HG03159 (cell line): ENCODE results near the gene WSB1.

ENCODE experiments used
- ATAC-seq: cut with Tn5 transposase; IDR thresholded peaks from one replicate; pipeline ENCODE4 v1.9.1; 2021; ENCODE audit warnings: mild to moderate bottlenecking, moderate library complexity; ENCODE audit not compliant: unreplicated experiment

WSB1 gene

DNA sequence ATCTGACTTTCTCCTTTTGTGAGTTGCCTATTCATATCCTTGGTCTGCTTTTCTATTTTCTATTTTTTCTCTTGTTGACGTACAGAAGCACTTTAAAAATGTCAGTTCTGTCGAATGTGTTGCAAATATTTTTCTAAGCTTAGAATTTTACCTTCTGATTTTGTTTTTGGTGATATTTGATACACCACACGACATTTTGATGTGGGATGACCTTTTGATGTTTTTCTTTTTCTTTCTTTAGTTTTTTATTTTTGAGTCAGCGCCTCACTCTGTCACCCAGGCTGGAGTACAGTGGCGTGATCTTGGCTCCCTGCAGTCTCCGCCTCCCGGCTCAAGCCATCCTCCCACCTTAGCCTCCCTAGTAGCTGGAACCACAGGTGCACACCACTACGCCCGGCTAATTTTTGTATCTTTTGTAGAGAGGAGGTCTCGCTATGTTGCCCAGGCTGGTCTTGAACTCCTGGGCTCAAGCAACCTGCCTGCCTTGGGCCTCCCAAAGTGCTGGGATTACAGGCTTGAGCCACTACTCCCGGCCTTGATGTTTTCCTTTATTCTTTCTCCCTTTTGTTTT, 39.6 kb downstream of the WSB1 start:
- no peak for ATAC-seq

DNA sequence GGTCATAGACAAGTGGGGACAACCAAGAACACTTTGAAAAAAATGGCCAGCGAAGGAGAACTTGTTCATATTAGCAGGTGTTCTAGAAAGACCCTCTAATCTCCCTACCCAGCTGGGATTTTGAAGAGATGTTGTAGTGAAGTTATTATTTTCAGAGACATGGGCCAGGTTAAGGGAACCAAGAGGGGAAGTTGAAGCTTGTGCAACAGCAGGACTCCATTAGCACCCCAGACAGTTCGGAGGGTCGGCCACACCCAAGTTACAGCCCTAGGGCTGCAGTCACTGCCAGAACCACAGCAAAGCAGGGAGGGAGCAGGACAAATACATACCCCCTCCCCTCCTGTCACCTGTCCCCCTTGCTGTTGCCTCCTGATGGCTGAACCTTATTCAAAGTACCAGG, 42.3 kb downstream of the WSB1 start:
- no peak for ATAC-seq

DNA sequence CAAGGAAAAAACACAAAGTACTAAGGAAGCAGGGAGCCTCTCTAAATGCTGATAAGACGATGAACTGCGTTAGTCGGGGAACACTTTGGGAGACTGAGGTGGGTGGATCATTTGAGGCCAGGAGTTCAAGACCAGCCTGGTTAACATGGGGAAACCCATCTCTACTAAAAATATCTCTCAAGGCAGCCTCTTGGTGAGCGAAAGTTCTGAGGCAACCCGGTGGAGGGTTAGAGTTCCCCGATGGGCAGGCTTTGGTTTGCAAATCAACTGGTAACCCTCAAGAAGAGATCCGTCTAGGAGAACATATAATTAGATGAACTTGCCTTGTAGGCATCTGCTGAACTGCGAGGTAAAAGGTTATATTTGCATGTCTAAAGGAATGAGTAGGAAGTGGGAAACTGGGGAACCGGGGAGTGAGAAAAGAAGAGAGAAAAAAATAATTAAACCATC, 44.6 kb downstream of the WSB1 start:
- ATAC-seq = peak; percentile 43

DNA sequence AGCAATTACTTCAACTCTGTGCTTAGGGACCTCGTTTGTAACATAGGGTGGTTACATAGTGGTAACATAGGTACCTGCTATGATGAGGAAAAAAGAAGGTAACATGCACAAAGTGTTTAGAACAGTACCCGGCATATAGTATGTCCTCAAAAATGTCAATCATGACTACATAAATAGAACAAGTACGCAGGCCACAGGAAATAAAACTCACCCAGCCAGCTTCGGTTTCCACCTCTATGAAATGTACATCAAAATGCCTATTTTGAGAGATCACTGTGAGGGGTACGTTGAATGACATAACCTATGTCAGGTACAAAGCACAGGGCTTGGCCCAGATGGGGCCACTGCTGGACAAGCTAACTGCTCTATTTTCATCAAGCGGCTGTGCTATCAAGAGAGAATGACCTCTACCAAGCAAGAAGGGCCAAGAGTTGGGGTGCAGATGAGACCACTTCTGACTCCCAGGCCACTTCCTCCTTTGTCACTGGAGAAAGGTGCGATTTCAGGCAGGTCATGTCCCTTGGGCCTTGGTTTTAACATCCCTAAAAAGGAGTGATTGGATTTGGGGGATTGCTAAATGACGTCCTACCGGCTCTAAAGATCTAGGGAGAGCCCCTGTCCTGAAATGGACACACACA, 45.4 kb downstream of the WSB1 start:
- ATAC-seq = peak; percentile 39

DNA sequence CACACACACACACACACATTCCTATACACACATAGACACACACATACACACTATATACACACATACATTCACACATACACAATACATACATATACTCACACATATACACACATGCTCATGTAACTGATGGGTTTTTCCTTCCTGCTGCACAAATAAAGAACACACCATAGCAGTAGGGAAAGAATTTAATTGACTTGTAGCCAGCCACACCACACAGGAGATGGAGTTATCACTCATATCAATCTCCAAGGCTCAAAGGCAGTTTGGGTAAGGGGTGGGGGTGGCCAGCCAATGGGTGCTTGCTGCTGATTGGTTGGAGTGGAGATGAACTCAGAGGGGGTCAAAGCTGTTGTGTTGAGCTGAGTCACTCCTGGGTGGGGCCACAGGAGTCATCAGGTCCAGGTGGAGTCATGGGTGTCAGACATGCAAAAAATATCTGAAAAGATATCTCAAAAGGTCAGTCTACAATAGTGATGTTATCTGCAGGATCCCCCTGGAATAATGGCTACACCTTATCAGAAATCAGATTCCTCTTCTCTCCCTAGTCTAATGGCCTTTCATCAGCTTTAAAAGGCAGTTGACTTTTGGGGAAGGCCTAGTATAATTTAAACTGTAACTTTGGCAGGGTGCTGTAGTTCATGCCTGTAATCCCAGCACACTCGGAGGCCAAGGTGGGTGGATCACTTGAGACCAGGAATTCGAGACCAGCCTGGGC, 46.1 kb downstream of the WSB1 start:
- no peak for ATAC-seq

DNA sequence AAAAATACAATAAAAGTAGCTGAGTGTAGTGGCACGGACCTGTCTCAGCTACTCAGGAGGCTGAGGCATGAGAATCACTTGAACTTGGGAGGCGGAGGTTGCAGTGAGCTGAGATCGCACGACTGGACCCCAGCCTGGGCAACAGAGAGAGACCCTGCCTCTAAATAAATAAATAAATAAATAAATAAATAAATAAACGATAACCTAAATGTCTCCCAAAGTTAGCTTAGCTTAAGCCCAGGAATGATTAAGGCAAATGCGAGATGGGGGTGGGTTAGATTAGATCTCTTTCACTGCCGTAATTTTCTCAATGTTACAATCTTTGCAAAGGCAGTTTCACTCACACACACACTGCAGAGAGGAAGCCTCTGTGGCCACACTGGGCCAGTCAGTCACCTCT, 46.7 kb downstream of the WSB1 start:
- no peak for ATAC-seq

DNA sequence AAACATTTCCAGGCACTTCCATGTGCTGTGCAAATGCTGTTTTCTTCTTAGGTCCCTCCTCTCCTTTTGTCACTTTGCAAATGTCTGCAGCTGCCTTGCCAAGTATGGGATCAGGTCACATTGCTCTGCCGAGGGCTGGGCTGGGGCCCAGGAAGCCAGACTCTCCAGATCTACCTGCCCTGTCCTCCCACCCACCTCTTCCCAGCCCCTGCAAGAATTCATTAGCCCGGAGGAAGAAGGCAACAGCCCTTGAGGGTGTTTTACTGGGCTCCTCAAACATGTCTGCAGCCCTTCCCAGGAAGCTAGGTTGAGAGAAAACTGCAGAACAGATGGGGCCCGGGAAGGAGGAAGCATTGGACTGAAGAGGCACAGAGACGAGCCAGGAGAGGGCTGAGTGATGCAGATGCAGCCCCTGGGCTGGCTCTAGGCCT, 47.1 kb downstream of the WSB1 start:
- no peak for ATAC-seq

DNA sequence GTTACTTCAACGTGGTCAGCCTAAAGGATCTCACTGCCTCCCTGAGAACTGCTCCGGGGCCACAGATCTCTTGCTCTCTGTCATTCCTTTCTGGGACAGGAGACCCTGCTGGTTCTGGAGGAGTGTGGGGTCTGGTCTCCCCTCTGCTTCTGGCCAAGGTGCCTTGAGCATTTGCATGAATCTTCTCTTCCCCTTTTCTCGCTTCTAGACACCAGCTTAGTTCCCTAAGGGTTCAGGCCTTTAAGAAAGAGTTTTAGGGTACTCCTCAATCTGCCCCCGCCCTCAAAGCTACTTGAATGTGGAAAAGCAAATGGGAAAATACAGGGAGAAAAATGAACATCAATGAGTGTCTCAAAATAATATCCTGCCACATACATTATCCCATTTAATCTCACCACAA, 48.1 kb downstream of the WSB1 start:
- no peak for ATAC-seq

DNA sequence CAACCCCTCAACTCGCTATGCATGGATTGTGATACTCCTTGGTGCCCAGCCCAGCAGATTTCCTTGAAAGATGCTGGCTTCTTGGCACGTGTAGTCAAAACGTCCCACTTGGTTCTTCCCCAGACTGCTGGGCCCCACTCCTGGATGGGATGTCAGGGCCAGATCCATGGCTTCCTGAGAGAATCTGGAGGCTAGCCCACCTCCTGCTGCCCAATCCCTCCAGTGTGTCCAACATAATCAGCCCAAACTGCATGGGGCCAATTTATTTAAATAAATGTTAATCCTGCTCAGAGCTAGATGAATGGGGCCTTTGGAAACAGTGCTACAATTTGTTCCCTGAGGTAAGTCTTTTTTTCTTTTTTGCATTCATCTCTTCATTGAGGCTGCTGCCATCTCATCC, 49.4 kb downstream of the WSB1 start:
- no peak for ATAC-seq

DNA sequence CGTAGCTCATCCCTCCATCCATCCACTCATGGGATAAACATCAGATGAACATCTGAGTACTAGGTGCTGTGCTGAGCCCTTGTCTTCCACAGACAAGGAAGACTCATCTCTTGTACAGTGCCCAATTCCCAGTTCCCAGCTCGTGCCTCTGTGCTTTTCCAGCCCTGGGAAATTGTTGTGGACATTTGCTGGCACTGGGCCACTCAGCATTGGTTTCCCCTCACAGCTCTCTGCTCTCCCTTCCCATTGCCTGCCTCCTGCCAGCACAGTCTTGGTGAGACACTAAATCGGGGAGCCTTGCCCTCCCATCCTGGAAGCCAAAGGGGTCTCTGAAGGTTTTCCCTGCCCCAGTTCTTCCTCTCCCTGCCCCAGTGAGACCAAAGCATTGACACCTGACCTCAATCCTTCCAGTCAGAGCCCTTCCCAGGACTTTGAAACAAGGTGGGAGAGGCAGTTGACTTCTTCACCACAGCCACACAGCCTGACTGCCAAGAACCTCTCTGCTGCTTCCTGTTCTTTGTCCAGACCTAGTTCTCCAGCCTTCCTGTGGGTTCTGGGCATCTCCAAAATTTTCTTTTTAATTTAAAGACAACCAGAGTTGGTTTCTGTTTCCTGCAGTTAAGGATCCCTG, 50.2 kb downstream of the WSB1 start:
- no peak for ATAC-seq

DNA sequence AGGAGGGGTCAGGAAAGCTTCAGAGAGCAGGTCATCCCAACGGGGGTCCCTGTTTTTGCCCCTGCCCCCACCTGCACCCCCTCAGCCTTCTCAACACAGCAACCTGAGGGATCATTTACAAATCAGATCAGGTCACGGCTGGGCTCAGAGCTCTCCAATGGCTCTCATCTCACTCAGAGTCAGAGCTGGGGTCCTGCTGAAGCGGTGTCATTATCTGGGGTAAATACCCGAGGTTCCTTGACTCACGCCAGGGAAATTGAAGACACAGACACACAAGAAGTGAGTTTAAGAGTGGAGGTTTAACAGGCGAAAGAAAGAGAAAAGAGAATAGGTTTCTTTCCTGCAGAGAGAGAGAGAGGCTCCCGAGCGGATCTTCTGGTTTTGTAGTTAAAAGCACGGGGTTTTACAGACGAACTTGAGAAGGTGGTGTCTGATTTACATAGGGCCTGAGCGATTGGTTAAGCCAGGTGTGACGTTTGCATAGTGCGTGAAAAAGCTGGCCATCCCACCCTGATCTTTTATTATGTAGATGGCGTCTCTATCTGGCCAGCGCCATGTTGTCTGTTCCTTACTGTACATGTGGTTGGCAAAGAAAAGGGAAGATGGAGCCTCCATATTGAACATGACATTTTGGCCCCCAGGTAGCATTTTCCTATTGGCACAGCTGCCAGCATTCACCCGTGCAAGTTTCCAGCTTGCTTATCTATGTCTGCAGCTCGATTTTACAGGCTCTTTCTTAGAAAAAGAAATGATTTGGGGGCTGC, 51.4 kb downstream of the WSB1 start:
- ATAC-seq = no peak

DNA sequence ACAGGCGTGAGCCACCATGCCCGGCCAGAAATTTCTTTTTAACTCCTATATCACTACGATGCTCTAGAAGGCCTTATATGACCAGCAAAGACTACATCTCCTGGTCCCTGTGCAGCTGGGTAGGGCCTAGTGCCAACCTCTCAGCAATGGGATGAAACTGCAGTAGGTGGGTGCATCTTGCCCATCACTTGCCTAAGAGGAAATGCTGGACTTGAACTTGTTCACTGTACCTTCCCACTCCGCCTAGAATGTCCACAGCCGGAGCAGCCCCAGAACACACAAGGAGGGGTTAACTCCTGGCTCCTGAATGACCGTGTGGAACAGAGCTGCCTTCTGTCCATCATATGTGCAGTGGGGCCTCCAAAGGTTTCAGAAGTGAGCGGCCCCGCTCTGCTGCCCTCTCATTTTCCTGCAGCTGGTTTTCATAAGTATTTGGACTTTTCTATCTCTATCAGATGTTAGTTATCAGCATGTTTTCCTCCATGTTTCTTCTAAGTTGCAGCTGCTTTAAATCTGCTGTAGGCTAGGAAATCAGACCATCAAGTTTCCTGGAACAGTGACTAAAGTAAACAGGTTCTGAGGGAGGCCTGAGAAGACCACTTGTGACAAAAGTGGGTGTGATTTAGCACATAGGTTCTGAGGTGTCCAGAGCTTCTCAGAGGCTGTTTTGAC, 52.5 kb downstream of the WSB1 start:
- ATAC-seq = no peak

DNA sequence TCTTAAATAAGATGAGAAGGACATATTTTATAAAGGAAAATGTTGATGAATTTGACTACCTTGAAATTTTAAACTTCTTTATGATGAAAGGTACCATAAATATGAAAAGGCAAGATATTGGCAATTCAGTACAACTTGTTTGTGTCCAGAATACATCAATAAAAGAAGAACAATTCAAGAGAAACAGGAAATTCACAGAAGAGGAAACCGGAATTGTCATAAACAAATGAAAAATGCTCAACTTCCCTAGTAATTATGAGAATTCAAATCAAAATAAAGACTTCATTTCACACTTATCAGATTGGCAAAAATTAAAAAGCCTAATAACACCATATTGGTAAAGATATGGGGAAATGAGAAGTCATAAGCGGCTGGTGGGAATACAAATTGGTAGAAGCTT, 54.3 kb downstream of the WSB1 start:
- no peak for ATAC-seq

DNA sequence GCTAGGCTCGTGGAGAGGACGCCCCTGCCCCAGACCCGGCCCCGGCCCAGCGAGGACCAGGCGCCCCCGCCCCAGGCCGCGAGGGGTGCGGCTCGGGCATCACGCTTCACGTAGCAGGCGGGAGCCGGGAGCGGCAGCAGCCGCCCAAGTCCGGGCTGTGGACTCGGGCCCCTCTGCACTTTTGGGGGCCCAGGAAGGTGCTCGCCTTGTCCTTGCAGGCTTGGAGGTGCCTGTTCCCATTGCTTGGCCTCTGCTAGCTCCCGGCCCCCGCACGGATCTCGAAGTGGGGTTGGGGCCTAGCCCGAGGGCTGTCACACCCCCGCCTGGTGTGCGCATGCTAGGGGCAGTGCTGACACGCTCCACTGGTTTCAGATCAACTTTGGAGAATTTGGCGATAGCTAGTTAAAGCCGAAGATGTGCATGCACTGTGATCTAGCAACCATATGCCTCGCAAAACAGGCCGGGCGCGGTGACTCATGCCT, 55.7 kb downstream of the WSB1 start:
- no peak for ATAC-seq

DNA sequence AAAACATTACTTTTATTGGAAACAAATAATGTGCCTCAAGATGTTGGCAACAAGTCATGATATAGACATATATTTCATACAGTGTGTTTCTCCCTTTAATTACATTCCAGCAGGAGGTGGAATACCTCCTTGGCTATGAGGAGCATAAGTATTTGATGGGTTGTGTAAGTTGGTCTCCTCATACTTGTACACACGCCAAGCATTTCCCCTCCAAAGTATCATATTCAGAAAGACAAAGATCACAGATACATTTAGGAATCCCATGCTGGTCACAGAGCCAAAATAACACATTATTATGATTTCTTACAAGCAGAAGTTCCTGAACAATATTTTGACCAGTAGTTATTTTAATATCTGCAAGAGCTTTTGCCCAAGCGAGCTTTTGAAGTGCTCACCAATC, 57.8 kb downstream of the WSB1 start:
- ATAC-seq = no peak

DNA sequence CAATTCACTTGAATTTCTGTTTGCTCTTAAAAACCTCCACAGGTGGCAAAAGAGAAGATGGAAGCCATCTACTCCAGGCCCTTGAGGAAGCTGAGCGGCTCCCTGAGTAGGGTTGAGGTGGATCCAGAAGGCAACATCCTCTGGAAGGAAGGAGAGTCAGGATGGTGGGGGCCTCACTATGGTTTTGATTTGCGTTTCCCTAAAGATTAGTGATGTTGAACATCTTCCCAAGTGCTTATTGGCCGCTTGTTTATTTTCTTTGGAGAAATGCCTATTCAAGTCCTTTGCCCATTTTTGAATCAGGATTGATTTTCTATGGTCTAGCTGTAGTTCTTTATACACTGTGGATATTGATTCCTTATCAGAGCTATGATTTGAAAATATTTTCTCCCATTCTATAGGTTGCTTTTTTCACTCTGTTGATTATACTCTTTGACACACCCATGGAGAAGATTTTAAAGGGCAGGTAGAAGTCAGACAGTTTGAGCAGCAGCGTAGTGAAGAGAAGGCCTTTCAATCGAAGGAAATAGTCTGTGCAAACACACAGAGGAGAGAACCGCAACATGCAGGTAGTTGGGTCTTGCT, 58.6 kb downstream of the WSB1 start:
- ATAC-seq = no peak

DNA sequence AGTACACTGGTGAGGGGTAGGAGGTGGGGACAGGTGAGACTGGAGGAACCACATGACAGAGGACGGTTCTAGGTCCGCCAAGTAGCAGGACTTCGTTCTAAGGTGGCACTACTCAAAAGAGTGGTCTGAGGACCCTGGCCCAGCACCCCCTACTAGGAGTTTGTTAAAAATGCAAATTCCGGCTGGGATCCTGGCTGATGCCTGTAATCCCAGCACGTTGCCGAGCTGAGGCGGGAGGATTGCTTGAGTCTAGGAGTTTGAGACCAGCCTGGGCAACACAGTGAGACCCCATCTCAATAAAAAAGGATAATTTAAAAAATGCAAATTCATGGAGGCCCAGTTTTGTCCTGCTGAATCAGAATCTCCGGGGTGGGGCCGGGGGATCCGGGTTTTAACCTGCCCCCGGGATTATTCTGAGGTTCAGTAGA, 59.1 kb downstream of the WSB1 start:
- ATAC-seq = no peak

DNA sequence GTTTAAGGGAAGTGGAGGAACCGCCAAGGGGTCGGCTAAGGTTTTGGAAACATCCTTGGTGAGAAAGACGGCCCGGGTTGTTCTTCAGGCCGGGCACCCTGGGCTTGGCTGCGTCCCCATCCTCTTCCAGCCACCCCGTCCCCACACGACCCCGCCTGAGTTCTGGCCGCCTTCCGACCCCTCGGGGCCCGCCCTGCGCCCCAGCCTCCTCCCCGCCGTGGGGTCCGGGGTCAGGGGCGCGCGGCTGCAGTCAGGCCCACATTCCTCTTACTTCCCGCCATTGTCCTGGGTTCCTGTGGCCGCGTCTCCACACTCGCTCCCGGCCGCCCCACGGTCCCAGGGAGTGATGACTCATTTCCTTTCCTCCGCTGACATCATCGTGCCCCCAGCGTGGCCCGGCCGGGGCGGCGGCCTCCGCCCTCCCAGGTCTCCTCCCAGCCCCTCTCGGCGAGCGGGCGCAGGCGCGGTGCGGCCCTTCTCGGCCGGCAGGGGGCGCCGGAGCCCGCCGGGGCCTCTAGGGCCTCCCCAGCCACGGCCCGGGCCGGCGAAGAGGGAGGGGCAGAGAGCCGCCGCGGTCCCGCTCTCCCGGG, 59.6 kb downstream of the WSB1 start:
- peak; percentile 76 for ATAC-seq

DNA sequence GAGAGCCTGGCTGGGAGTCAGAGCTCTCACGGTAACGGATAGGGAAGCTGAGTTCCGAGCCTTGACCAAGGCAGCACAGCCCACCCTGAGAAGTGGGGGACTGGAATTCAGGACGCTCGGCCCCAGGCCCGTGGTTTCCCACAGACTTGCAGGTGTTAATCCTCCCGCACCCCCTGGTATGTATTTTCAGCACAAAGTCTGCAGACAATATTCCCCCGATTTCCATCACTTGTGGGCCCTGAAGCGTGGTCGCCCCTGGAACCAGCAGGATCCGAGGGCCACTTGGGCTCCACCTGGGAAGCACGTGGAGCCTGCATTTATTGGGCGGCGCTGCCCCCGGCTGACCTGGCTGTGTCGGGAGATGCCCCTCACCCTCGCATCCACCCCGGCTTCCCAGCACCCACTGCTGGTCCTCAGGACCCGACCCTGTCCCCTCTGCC, 60.2 kb downstream of the WSB1 start:
- no peak for ATAC-seq
